GM11168 (cell line): ENCODE measurements around the gene MEPE.
"Not testable (repeated sequence)": the region's sequence is repeated elsewhere in the genome, so short reads cannot be mapped to it uniquely, and the experiment has no call there.

ENCODE experiments used
- in situ Hi-C: fragments of 300-500 bp; cut with MboI; formaldehyde crosslinking; loops from one replicate; pipeline ENCODE4 v1.12.0; 2022; ENCODE audit warnings: low sequenced_read_pairs; ENCODE audit not compliant: unreplicated experiment

The MEPE gene

DNA sequence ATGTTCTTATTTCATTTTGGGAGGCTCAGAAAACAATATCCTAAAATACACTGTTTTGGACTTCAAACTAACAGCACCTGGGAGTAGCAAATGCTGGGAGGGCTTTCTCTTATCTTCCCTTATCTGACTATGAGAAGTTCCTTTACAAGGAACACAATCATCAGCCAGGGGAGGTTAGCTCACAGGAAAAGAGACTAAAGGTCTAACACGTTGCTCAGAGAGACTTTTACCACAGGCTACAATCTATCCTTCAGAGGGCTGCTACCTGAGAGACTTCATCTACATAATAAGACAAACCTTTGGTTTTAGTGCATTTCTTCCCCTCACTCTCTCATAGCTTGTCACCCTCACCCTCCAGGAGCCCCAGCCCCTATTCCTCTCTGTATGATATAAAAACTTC, 35.8 kb downstream of the MEPE start:
- in situ Hi-C loops: no loop called here

DNA sequence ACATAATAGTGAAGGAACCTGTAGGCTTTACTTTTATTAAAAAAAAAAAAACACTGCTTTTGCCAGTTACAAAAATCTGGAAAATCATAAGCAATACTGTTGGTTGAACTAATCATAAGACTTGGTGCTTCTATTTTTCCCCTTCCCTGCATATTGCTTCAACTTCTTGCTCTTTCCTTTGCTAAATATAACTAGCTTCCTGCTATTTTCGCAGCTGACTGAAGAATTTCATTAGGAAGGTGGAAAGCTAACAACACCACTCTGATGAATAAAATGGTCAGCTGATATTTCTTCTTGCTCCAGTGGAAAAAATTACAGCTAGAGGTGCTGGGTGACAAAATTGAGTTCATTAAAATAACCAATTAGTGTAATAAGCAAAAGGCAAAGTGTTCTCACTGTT, 39.3 kb downstream of the MEPE start:
- in situ Hi-C loops: no loop called here

DNA sequence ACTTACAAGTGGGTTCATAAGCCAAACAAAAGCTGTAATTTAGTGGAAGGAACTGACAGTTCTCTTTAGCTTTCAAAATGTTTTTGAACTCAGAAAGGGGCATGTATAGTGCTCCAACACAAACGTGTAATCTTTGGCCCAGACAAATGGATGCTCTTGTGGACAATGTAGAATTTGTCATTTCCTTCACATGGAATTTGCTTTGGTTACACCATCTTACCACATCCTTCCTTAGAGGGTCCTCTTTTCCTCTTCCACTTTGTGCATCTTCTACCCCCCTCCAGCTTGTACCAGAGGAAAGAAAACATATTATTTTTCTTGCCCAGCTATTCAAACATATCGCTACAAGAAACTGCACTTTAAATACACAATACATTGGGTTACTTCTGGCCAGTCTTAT, 42.4 kb downstream of the MEPE start:
- in situ Hi-C loops: no loop called here

GRCh38 chr4:87880106-87880505, 47.3 kb downstream of the MEPE start:
- in situ Hi-C loops: no loop called here

DNA sequence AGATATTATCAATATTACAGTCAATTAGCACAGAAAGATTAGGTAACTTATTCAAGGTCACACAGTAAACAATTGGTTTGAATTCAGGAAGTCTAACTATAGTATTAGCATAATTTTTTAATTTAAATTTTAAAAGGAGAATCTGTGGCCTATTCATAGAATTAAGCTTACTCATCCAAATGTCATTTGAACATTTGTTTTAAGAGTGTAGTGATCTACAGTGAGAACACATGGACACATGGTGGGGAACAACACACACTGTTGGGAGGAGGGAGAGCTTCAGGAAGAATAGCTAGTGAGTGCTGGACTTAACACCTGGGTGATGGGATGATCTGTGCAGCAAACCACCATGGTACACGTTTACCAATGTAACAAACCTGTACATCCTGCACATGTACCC, 48.3 kb downstream of the MEPE start:
- in situ Hi-C loops: no loop called here

GRCh38 chr4:87882321-87882720, 49.6 kb downstream of the MEPE start:
- in situ Hi-C loops: no loop called here

DNA sequence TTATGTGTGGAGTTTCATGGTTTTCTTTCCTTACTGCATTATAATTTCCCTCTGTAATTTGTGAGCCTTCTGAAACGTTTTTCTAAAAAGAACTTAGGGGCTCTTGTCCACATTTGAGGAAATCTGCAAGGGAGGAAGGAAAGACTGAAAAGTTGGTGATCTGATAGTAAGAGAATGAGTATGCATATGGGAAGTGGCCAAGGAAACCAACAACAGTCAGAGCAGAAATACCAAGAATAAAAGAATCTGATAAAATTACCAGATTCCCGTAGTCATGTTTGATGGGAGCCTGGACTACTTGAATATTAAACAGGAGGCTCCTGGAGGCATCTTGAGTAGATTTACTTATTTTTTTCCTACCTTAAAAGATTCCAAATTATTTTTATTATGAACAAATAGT, 50.1 kb downstream of the MEPE start:
- in situ Hi-C loops: no loop called here

DNA sequence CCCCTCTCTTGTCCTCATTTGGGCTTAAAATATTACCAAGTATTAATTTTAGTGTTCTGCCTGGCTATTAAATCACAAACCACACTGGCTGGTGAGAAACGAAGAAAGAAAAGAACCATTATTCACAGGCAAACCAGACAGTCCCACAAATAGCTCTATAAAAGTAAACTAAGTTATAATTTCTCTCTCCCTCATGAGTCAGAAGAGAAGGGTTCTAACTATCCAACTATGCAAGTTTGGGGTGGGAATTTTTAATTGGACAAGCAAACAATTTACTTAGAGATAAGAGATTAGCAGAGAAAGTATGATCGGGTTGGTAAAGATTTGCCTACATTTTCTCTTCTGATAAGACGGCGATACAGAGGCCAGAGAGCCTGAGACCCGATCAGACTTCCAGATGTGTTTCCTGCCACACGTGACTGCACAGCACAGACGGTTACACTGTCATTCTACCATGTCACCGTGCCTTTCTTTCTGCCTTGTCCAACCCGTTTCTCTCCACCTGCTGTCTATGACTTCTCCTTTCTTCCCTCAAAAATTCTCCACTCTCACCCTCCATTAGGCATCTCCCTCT, 52.3 kb downstream of the MEPE start:
- in situ Hi-C loops: no loop called here

DNA sequence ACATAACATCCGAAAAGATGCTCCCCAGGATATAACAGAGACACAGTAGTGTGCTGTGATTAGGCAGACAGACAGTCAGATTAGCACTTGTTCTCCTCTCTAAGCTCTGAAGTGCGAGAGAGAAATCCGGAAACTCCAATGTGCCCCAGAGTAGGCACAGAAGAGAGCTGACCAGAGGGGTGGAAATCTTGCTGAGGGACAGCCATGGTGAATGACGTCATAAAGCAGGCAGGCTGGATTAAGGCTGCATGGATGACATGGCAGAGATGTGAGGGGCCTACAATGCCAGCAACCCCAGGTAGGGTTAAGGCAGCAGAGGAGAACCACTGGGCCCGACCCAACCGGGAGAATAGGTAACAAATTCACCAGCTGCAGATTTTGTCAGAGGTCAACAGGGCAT, 53.3 kb downstream of the MEPE start:
- in situ Hi-C loops: no loop called here

- in situ Hi-C loops: not testable (repeated sequence)
These were observed 58.0 kb downstream of the MEPE start for GRCh38 chr4:87890753-87891152.

DNA sequence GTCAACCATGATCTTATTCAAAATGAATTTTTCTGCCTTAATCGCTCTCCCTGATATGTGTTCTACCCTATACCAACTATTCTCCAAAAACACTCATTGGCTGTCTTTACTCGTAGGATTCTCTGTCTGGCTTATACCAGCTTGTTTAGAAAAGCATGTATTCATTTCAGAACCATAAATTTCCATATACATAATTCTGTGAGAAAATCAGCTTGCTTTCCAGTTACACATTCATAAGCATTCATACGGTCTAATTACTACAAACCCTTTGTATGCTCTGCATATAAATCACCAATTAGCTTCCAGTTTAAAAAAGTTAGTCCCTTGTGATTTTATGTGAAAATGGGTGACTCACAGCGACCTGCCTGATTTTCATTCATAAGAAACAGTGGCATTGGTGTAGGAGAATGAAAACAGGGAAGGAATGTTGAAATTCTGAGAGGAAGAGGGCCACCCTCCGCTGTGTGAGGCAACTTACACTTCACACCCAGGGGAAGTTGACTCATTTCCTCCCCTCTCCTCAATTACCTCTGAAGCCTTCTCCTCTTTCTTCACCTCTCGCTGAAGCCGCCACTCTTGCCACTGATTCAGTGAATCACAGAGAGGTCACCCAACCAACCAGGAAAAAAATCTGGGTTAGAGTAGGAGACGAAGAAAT, 63.3 kb downstream of the MEPE start:
- in situ Hi-C loops: no loop called here
